ENCODE data around the gene IGSF6. TPM values are rescaled to one million over a fixed set of nuclear protein-coding genes. Genes with fewer than 3 reads are reported as not detected.

The IGSF6 gene
- total and polyA plus RNA-seq, 9 of the 15 experiments (the other 6 are each of a cell fraction or from before 2014, with no cell fraction given) = 0.07 TPM; not detected in 8

GRCh38 chr16:21599122-21600030, 53.0 kb downstream of the IGSF6 start, which contains the start of gene METTL9 (continued):
- TF ChIP-seq SFPQ (IDR thresholded peaks at IDR 0.05; ENCODE audit: low read depth, low read length) (no peak), NR2C2 (CRISPR knock-in tag; IDR thresholded peaks at IDR 0.05) (peak; percentile 80), NR2C2 (tag; IDR thresholded peaks at IDR 0.05) (peak; percentile 97), ZNF780A (CRISPR knock-in tag; IDR thresholded peaks at IDR 0.05) (no peak), KLF13 (tag; IDR thresholded peaks at IDR 0.05; ENCODE audit: borderline replicate concordance, low read depth) (peak; percentile 93), E2F4 (CRISPR knock-in tag; IDR thresholded peaks at IDR 0.05; ENCODE audit: low read depth) (peak; percentile 47; the same call in 1 of the 2 replicates), ETV6 (IDR thresholded peaks at IDR 0.05; ENCODE audit: borderline replicate concordance in 1 of 2, low read depth in 2 of 2, low read length in 1 of 2) (peak in 1 of 2 experiments; percentile 38; a peak in 1 of 4 replicates), ETV6 (CRISPR knock-in tag; IDR thresholded peaks at IDR 0.05; ENCODE audit: borderline replicate concordance) (no peak), LCOR (CRISPR knock-in tag; IDR thresholded peaks at IDR 0.05) (peak; percentile 80), EZH2 (IDR thresholded peaks at IDR 0.05; ENCODE audit: borderline replicate concordance, low read depth, low read length) (no peak), ZC3H11A (IDR thresholded peaks at IDR 0.05; ENCODE audit: low read depth, low read length) (peak; percentile 88), HCFC1 (IDR thresholded peaks at IDR 0.05; ENCODE audit: low read depth, low read length) (peak; percentile 85), MYNN (IDR thresholded peaks at IDR 0.05) (peak; percentile 54; the same call in 1 of the 2 replicates), MYNN (CRISPR knock-in tag; IDR thresholded peaks at IDR 0.05) (no peak), TRIM25 (IDR thresholded peaks at IDR 0.05; ENCODE audit: borderline replicate concordance) (no peak), CEBPZ (IDR thresholded peaks at IDR 0.05; ENCODE audit: borderline replicate concordance, low read depth, low read length) (no peak), MTA2 (IDR thresholded peaks at IDR 0.05; ENCODE audit: low read depth) (peak; percentile 25; the same call in 1 of the 2 replicates), TAF7 (tag; IDR thresholded peaks at IDR 0.05) (peak; percentile 70; the same call in 1 of the 2 replicates)
